ENCODE data around the gene GNPTAB.

DNA sequence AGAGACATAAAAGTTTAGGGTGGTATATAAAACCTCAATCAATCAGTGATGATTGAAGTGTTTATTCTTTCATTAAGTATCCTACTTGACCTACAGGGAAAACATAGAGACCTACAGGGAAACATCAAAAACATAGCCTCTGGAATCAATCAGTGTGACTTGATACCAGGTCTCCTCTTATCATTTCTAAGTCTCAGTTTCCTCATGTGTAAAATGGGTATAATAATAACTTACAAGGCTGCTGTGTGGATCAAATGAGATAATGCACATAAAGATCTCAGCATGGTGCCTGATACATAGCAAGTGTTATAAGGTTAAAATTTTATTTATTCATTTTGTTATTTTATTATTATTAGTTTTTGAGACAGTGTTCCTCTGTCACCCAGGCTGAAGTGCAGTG is 22.2 kb upstream of the GNPTAB start:
- TF ChIP-seq, protein P1, sequence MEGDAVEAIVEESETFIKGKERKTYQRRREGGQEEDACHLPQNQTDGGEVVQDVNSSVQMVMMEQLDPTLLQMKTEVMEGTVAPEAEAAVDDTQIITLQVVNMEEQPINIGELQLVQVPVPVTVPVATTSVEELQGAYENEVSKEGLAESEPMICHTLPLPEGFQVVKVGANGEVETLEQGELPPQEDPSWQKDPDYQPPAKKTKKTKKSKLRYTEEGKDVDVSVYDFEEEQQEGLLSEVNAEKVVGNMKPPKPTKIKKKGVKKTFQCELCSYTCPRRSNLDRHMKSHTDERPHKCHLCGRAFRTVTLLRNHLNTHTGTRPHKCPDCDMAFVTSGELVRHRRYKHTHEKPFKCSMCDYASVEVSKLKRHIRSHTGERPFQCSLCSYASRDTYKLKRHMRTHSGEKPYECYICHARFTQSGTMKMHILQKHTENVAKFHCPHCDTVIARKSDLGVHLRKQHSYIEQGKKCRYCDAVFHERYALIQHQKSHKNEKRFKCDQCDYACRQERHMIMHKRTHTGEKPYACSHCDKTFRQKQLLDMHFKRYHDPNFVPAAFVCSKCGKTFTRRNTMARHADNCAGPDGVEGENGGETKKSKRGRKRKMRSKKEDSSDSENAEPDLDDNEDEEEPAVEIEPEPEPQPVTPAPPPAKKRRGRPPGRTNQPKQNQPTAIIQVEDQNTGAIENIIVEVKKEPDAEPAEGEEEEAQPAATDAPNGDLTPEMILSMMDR (IDR thresholded peaks at IDR 0.05) = no peak
- no peak for TF ChIP-seq POLR2A (IDR thresholded peaks at IDR 0.05)
- no peak for TF ChIP-seq EP300 (IDR thresholded peaks at IDR 0.05)

All from tibial nerve (tissue), 4 donors.